Measurements from ENCODE around the gene TRIO. TPM values are rescaled to one million over a fixed set of nuclear protein-coding genes. Genes with fewer than 3 reads are reported as not detected.
A peak's percentile ranks its signal among the peaks of the same experiment; 100 is the strongest.
"Not testable (repeated sequence)": the region's sequence is repeated elsewhere in the genome, so short reads cannot be mapped to it uniquely, and the experiment has no call there.

The TRIO gene
- polyA plus RNA-seq, 2 donors: 10.3 to 22.8 TPM

- Histone ChIP-seq H3K4me3 (ENCODE audit: low read depth in 1 of 2, low read length in 2 of 2) (no peak overlapping the region), H3K27me3 (ENCODE audit: control insufficient read depth in 1 of 2, insufficient read depth in 2 of 2, low read length in 2 of 2) (no peaks in the 10 kb centered on the region), H3K27ac (ENCODE audit: low read depth in 2 of 2, low read length in 1 of 2) (no peak overlapping the region), H3K4me1 (ENCODE audit: control insufficient read depth in 2 of 2, insufficient read depth in 2 of 2, low read length in 1 of 2) (no peaks in the 10 kb centered on the region), H3K36me3 (ENCODE audit: control insufficient read depth in 2 of 2, insufficient read depth in 2 of 2, low read length in 1 of 2) (peaks cover 0 to 3% of the 10 kb centered on the region in 2 donors), H3K9me3 (ENCODE audit: control insufficient read depth in 2 of 2, insufficient read depth in 1 of 2, low read depth in 1 of 2, low read length in 1 of 2) (no peaks in the 10 kb centered on the region)
- 79 to 86% methylated on average over 8 of the region's 8 CpGs for WGBS, 2 donors
Observed at GRCh38 chr5:14432931-14433589, 289.9 kb downstream of the TRIO start.

GRCh38 chr5:14435481-14435880 lies 292.3 kb downstream of the TRIO start:
- 84 to 87% methylated on average over 2 of the region's 2 CpGs for WGBS, 2 donors
- H3K4me1 ChIP-seq (ENCODE audit: control insufficient read depth in 2 of 2, insufficient read depth in 2 of 2, low read length in 1 of 2): no peaks in the 10 kb centered on the region
- H3K9me3 ChIP-seq (ENCODE audit: control insufficient read depth in 2 of 2, insufficient read depth in 1 of 2, low read depth in 1 of 2, low read length in 1 of 2): no peaks in the 10 kb centered on the region

DNA sequence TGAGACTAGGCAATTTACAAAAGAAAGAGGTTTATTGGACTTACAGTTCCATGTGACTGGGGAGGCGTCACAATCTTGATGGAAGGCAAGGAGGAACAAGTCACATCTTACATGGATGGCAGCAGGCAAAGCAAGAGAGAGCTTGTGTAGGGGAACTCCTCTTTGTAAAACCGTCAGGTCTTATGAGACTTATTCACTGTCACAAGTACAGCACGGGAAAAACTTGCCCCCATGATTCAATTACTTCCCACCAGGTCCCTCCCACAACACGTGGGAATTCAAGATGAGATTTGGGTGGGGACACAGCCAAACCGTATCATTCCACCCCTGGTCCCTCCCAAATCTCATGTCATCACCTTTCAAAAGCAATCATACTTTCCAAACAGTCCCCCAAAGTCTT lies 293.0 kb downstream of the TRIO start:
- 90 to 92% methylated on average over 5 of the region's 5 CpGs for WGBS, 2 donors
- H3K27me3 ChIP-seq (ENCODE audit: control insufficient read depth in 1 of 2, insufficient read depth in 2 of 2, low read length in 2 of 2): not testable (repeated sequence)

More at GRCh38 chr5:14435481-14435880, 292.3 kb downstream of the TRIO start:
- Histone ChIP-seq H3K27me3 (ENCODE audit: control insufficient read depth in 1 of 2, insufficient read depth in 2 of 2, low read length in 2 of 2) (no peaks in the 10 kb centered on the region), H3K27ac (ENCODE audit: low read depth in 2 of 2, low read length in 1 of 2) (no peak overlapping the region), H3K4me3 (ENCODE audit: low read depth in 1 of 2, low read length in 2 of 2) (no peak overlapping the region), H3K36me3 (ENCODE audit: control insufficient read depth in 2 of 2, insufficient read depth in 2 of 2, low read length in 1 of 2) (peaks cover 0 to 5% of the 10 kb centered on the region in 2 donors)

GRCh38 chr5:14436801-14437542 lies 293.8 kb downstream of the TRIO start:
- no peak overlapping the region for H3K27ac ChIP-seq (ENCODE audit: low read depth in 2 of 2, low read length in 1 of 2)
- H3K4me3 ChIP-seq (ENCODE audit: low read depth in 1 of 2, low read length in 2 of 2): no peak overlapping the region
- peaks cover 0 to 5% of the 10 kb centered on the region in 2 donors for H3K36me3 ChIP-seq (ENCODE audit: control insufficient read depth in 2 of 2, insufficient read depth in 2 of 2, low read length in 1 of 2)
- 84 to 85% methylated on average over 5 of the region's 5 CpGs for WGBS, 2 donors
- no peaks in the 10 kb centered on the region for H3K9me3 ChIP-seq (ENCODE audit: control insufficient read depth in 2 of 2, insufficient read depth in 1 of 2, low read depth in 1 of 2, low read length in 1 of 2)
- no peaks in the 10 kb centered on the region for H3K4me1 ChIP-seq (ENCODE audit: control insufficient read depth in 2 of 2, insufficient read depth in 2 of 2, low read length in 1 of 2)
- H3K27me3 ChIP-seq (ENCODE audit: control insufficient read depth in 1 of 2, insufficient read depth in 2 of 2, low read length in 2 of 2): no peaks in the 10 kb centered on the region

More for the DNA sequence above, 293.0 kb downstream of the TRIO start:
- H3K36me3 ChIP-seq (ENCODE audit: control insufficient read depth in 2 of 2, insufficient read depth in 2 of 2, low read length in 1 of 2); H3K4me3 ChIP-seq (ENCODE audit: low read depth in 1 of 2, low read length in 2 of 2); H3K27ac ChIP-seq (ENCODE audit: low read depth in 2 of 2, low read length in 1 of 2); H3K9me3 ChIP-seq (ENCODE audit: control insufficient read depth in 2 of 2, insufficient read depth in 1 of 2, low read depth in 1 of 2, low read length in 1 of 2); H3K4me1 ChIP-seq (ENCODE audit: control insufficient read depth in 2 of 2, insufficient read depth in 2 of 2, low read length in 1 of 2): not testable (repeated sequence)

DNA sequence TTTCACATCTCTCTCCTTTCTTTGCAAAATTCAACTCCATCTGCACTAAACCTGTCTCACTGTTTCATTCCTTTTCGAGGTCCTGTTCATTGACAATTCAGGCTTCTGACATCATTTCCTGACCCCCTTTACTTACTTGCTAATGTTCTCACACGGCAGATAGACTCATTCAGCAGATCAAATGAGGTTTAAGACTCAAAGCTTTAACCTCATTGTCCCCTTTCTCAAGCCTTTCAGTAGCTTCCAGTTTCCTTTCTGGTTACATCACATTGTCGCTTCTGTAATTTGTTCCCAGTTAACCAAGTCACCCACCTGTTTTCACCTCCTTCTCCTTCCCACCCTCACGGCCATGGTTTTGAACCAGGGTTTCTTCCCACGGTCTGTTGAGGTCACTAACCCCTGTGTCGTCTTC lies 295.1 kb downstream of the TRIO start:
- Histone ChIP-seq H3K9me3 (ENCODE audit: control insufficient read depth in 2 of 2, insufficient read depth in 1 of 2, low read depth in 1 of 2, low read length in 1 of 2) (no peaks in the 10 kb centered on the region), H3K27me3 (ENCODE audit: control insufficient read depth in 1 of 2, insufficient read depth in 2 of 2, low read length in 2 of 2) (no peaks in the 10 kb centered on the region), H3K4me3 (ENCODE audit: low read depth in 1 of 2, low read length in 2 of 2) (no peak overlapping the region), H3K36me3 (ENCODE audit: control insufficient read depth in 2 of 2, insufficient read depth in 2 of 2, low read length in 1 of 2) (peaks cover 0 to 3% of the 10 kb centered on the region in 2 donors), H3K27ac (ENCODE audit: low read depth in 2 of 2, low read length in 1 of 2) (no peak overlapping the region), H3K4me1 (ENCODE audit: control insufficient read depth in 2 of 2, insufficient read depth in 2 of 2, low read length in 1 of 2) (no peaks in the 10 kb centered on the region)
- WGBS, 2 donors: 80 to 85% methylated on average over 6 of the region's 6 CpGs

DNA sequence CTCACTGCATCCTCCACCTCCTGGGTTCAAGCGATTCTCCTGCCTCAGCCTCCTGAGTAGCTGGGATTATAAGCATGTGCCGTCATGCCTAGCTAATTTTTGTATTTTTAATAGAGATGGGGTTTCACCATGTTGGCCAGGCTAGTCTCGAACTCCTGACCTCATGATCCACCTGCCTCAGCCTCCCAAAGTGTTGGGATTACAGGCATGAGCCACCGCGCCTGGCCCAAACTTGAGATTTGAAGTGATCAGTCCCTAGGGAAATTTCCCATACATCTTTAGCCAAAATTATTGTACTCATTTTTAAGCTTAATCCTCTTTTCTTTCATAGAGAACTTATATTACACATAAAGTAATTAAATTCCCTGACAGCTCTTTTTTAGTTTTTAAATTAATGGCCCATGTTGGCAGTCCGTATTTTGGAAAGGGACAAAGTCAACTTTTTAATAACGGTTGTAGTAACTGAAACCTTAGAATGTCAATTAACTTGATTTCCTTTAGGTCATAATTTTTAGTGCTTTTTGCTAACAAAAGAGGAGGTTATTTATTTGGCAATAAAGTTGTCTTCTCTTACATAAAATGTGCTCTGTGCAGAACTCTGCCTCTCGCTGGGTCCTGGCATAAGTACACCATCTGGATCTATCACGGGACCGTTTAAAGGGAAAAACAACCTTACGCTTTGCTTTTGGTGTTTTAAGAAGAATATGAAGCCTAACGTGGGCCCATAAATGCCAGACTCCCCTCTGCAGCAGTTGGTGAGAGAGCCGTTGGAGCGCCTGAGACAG lies 296.1 kb downstream of the TRIO start:
- Histone ChIP-seq H3K4me1 (ENCODE audit: control insufficient read depth in 2 of 2, insufficient read depth in 2 of 2, low read length in 1 of 2) (no peaks in the 10 kb centered on the region), H3K4me3 (ENCODE audit: low read depth in 1 of 2, low read length in 2 of 2) (no peak overlapping the region), H3K9me3 (ENCODE audit: control insufficient read depth in 2 of 2, insufficient read depth in 1 of 2, low read depth in 1 of 2, low read length in 1 of 2) (no peaks in the 10 kb centered on the region), H3K36me3 (ENCODE audit: control insufficient read depth in 2 of 2, insufficient read depth in 2 of 2, low read length in 1 of 2) (peaks cover 0 to 2% of the 10 kb centered on the region in 2 donors), H3K27ac (ENCODE audit: low read depth in 2 of 2, low read length in 1 of 2) (no peak overlapping the region), H3K27me3 (ENCODE audit: control insufficient read depth in 1 of 2, insufficient read depth in 2 of 2, low read length in 2 of 2) (no peaks in the 10 kb centered on the region)
- 57 to 65% methylated on average over 14 of the region's 14 CpGs for WGBS, 2 donors

GRCh38 chr5:14440223-14440581 lies 297.1 kb downstream of the TRIO start:
- Histone ChIP-seq H3K4me3 (ENCODE audit: low read depth in 1 of 2, low read length in 2 of 2) (no peak overlapping the region), H3K36me3 (ENCODE audit: control insufficient read depth in 2 of 2, insufficient read depth in 2 of 2, low read length in 1 of 2) (peaks cover 0 to 2% of the 10 kb centered on the region in 2 donors), H3K27ac (ENCODE audit: low read depth in 2 of 2, low read length in 1 of 2) (peak overlapping the region; percentile 45 to 61)

GRCh38 chr5:14440582-14441431 lies 297.7 kb downstream of the TRIO start:
- H3K36me3 ChIP-seq (ENCODE audit: control insufficient read depth in 2 of 2, insufficient read depth in 2 of 2, low read length in 1 of 2): peaks cover 0 to 2% of the 10 kb centered on the region in 2 donors
- no peaks in the 10 kb centered on the region for H3K27me3 ChIP-seq (ENCODE audit: control insufficient read depth in 1 of 2, insufficient read depth in 2 of 2, low read length in 2 of 2)
- 73% methylated on average over 40 of the region's 40 CpGs for WGBS, 2 donors
- peak overlapping the region; percentile 22 to 24 for H3K4me3 ChIP-seq (ENCODE audit: low read depth in 1 of 2, low read length in 2 of 2)
- H3K9me3 ChIP-seq (ENCODE audit: control insufficient read depth in 2 of 2, insufficient read depth in 1 of 2, low read depth in 1 of 2, low read length in 1 of 2): no peaks in the 10 kb centered on the region
- peak overlapping the region; percentile 38 to 58 for H3K27ac ChIP-seq (ENCODE audit: low read depth in 2 of 2, low read length in 1 of 2)
- no peaks in the 10 kb centered on the region for H3K4me1 ChIP-seq (ENCODE audit: control insufficient read depth in 2 of 2, insufficient read depth in 2 of 2, low read length in 1 of 2)

More at GRCh38 chr5:14440223-14440581, 297.1 kb downstream of the TRIO start:
- Histone ChIP-seq H3K27me3 (ENCODE audit: control insufficient read depth in 1 of 2, insufficient read depth in 2 of 2, low read length in 2 of 2) (no peaks in the 10 kb centered on the region), H3K4me1 (ENCODE audit: control insufficient read depth in 2 of 2, insufficient read depth in 2 of 2, low read length in 1 of 2) (no peaks in the 10 kb centered on the region), H3K9me3 (ENCODE audit: control insufficient read depth in 2 of 2, insufficient read depth in 1 of 2, low read depth in 1 of 2, low read length in 1 of 2) (no peaks in the 10 kb centered on the region)
- WGBS, 2 donors: 70 to 72% methylated on average over 10 of the region's 10 CpGs

GRCh38 chr5:14441641-14442040 lies 298.5 kb downstream of the TRIO start:
- no peak overlapping the region for H3K4me3 ChIP-seq (ENCODE audit: low read depth in 1 of 2, low read length in 2 of 2)
- no peaks in the 10 kb centered on the region for H3K27me3 ChIP-seq (ENCODE audit: control insufficient read depth in 1 of 2, insufficient read depth in 2 of 2, low read length in 2 of 2)
- H3K4me1 ChIP-seq (ENCODE audit: control insufficient read depth in 2 of 2, insufficient read depth in 2 of 2, low read length in 1 of 2): no peaks in the 10 kb centered on the region
- H3K9me3 ChIP-seq (ENCODE audit: control insufficient read depth in 2 of 2, insufficient read depth in 1 of 2, low read depth in 1 of 2, low read length in 1 of 2): no peaks in the 10 kb centered on the region
- WGBS, 2 donors: 74 to 75% methylated on average over 4 of the region's 4 CpGs
- peaks cover 0 to 2% of the 10 kb centered on the region in 2 donors for H3K36me3 ChIP-seq (ENCODE audit: control insufficient read depth in 2 of 2, insufficient read depth in 2 of 2, low read length in 1 of 2)
- no peak overlapping the region for H3K27ac ChIP-seq (ENCODE audit: low read depth in 2 of 2, low read length in 1 of 2)

Data from esophagus (tissue), 2 donors.